Superior temporal gyrus (tissue), 1 donor: ENCODE results near the gene METTL2B.
A peak's percentile ranks its signal among the peaks of the same experiment; 100 is the strongest.
"Not testable (repeated sequence)": the region's sequence is repeated elsewhere in the genome, so short reads cannot be mapped to it uniquely, and the experiment has no call there.

ENCODE experiments used
- DNase-seq: peaks from one replicate; pipeline ENCODE4 v3.0.0-alpha.2; 2016; ENCODE audit errors: extremely low spot score

The METTL2B gene

DNA sequence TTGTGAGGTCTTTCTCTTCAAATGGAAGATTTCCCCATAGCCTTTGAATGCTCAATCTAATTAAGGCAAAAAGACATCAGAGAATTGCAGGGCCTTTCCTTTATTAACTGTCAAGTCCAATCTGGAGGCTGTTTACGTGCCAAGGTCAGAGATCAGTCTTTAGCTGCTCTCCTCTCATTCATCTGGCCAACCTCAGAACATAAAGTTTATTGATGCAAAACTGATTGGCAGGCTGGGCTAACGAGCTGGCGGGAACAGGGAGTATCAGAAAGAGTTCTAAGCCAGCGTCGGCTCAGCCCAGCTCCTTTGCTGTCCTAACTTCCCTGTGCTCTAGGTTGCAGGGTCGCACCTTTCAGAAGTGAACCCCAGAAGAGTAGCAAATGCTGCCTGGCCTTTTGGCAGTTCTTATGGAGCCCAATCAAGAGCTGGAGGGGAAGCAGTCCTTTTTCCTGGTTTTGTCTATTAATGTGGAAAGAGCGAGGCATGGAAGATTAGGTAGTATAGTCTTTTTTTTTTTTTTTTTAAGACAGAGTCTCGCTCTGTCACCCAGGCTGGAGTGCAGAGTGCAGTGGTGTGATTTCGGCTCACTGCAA is 47.5 kb downstream of the METTL2B start:
- DNase-seq = not testable (repeated sequence)

DNA sequence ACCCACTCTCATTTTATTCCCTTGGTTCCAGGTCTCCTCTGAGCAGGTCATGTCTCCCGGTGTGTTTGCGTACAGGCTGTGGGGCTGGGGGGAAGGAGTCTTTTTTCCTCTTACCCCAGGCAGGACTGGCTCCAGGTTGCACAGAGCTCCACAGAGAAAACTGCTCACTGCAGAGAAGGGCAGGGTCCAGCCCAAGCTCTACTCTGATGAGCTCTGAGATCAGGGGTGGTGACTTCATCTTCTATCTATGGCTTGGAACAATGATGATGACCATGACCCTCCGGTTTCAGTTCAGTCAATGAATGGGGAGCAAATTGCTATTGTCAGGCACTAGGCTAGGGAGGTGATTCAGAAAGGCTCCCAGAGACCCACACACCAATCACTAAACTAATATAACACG is 49.0 kb downstream of the METTL2B start:
- DNase-seq = not testable (repeated sequence)

GRCh38 chr7:128526062-128526466 is 49.5 kb downstream of the METTL2B start:
- DNase-seq = not testable (repeated sequence)

DNA sequence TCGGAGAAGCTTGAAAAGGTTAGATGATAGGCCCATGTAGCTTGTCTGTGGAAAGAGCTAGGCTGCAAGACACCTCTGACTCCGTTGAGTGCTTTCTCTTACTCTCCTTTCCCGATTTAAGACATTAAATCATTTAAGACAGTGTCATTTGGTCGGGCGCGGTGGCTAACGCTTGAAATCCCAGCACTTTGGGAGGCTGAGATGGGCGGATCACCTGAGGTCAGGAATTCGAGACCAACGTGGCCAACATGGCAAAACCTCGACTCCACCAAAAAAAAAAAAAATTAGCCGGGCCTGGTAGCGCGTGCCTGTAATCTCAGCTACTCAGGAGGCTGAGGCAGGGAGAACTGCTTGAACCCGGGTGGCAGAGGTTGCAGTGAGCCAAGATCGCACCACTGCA is 52.6 kb downstream of the METTL2B start:
- not testable (repeated sequence) for DNase-seq

DNA sequence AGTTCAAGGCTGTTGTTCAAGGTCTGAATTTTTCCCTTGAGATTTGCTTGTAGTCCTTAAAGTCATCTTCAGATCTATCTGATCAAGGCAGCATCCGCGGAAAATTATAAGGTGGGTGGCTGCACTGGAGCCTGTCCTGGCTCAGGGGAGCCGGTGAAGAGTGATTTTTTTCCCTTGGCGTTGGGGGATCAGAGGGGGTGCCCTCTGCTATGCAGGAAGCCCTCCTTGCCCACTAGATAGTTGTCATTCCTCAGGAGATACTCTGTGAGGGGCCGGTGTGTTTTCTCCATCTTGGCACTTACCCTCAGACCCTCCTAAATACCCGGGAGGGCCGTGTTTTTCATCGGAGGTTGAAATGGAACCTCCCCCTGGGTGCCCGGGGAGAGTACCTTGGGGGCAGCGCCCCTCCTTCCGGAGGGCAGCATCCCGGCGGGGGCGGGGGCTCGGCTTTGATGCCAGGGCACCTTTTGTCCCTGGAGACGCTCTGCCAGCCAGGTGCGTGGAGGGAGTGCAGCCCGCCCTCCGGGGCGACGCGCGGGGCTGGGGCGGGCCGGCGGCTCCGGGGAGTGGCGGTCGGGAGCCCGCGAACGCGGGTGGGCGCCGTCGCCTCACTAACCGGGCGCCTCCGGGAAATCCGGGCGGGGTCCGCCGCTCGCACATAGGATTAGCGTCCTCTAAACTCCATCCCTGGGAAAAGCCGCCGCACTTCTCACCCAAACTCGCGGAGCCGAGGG is 53.7 kb downstream of the METTL2B start:
- not testable (repeated sequence) for DNase-seq

- no peak for DNase-seq
Measured at GRCh38 chr7:128530855-128531104, 54.2 kb downstream of the METTL2B start.

- peak; percentile 57 for DNase-seq
Measured at GRCh38 chr7:128531105-128531954, 54.8 kb downstream of the METTL2B start.

DNA sequence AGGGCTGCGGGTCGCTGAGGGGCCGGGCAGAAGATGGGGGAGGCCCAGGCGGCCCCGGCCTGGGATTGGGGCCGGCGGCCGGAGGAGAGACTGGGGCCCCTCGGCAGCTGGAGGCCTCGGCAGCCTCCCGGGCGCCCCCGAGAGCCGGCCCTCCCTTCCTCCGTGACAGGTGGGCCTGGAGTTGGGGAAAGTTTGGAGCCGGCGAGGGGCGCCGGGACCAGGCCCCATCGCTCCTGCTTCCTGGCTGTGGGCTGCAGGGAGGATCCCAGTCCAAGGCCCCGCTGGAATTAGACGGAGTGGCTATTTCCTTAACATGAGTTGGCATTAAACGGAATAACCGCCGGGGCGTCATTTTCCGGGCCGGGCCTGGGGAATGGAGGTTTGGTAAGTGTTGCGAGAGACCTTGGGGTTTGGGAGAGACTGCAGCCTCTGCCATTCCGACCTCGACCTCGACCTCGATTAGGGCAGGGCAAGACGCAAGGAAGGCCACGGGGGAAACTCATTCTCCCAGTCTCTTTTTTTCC is 55.5 kb downstream of the METTL2B start:
- DNase-seq = peak; percentile 25

- not testable (repeated sequence) for DNase-seq
Measured at GRCh38 chr7:128532956-128533355, 56.4 kb downstream of the METTL2B start.

DNA sequence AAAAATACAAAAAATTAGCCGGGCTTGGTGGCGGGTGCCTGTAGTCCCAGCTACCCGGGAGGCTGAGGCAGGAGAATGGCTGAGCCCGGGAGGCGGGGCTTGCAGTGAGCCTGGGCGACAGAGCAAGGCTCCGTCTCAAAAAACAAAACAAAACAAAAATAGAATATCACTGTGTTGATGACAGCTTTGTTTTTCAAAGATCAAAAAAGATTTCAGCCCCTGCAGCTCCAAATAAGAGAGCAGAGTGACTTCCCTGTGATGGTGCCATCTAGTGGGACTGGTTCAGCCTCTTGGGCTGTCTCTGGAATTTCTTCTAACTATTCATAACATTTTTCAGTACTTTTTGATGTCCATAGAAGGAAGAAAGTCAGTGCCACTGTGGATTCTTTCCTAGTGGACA is 60.9 kb downstream of the METTL2B start:
- DNase-seq = not testable (repeated sequence)

GRCh38 chr7:128542530-128542929 is 66.0 kb downstream of the METTL2B start:
- DNase-seq = not testable (repeated sequence)

GRCh38 chr7:128543300-128543699 is 66.8 kb downstream of the METTL2B start:
- DNase-seq = not testable (repeated sequence)

DNA sequence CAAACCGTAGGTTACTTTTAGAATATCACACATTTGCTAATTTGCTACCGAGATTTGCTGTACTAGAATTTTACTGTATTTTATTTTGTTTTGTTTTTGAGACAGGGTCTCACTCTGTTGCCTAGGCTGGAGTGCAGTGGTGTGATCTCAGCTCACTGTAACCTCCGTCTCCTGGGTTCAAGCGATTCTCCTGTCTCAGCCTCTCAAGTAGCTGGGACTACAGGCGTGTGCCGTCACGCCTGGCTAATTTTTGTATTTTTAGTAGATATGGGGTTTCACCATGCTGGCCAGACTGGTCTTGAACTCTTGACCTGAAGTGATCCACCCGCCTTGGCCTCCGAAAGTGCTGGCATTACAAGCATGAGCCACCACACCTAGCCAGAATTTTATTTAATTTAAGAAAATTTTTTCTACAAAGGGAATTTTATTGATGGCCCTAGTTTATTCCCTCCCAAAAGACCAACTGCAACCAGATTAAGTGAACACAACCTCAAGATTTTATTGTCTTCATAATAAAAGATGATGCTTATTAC is 69.8 kb downstream of the METTL2B start:
- DNase-seq = not testable (repeated sequence)

DNA sequence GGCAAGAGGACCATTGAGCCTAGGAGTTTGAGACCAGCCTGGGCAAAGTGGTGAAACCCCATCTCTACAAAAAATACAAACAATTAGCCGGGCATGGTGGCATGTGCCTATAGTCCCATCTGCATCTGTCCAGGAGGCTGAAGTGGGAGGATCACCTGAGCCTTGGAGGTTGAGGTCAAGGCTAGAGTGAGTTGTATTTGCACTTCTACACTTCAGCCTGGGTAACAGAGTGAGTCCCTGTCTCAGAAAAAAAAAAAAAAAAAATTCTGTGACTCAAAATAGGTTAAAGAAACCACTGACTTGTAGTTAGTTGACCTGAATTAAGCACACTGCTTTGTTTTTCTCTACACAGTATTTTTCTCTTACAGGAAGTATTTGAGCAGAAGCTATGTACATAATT is 74.4 kb downstream of the METTL2B start:
- no peak for DNase-seq

GRCh38 chr7:128554394-128554793 is 77.8 kb downstream of the METTL2B start:
- not testable (repeated sequence) for DNase-seq
